H9 (cell line): ENCODE results near the gene PDE12. TPM values are rescaled to one million over a fixed set of nuclear protein-coding genes. Genes with fewer than 3 reads are reported as not detected.

Source experiments
- DNase-seq: peaks from one replicate; pipeline ENCODE4 v3.0.0-alpha.2; 2017
- H2AFZ ChIP-seq: one replicate; pipeline ENCODE4 v1.6.1; 2013; ENCODE audit warnings: mild to moderate bottlenecking, low read length, control low read depth, moderate library complexity
- H2AK5ac ChIP-seq: 2 replicates; pipeline ENCODE4 v1.6.1; 2013; ENCODE audit warnings: low read length, control low read depth, mixed read lengths; ENCODE audit not compliant: insufficient read length
- H2BK120ac ChIP-seq: one replicate; pipeline ENCODE4 v1.6.1; 2013; ENCODE audit warnings: low read depth, mild to moderate bottlenecking, low read length, control low read depth, inconsistent platforms; ENCODE audit not compliant: poor library complexity, severe bottlenecking
- H2BK12ac ChIP-seq: 2 replicates; pipeline ENCODE4 v1.6.1; 2013; ENCODE audit warnings: low read length, control low read depth, mixed read lengths, low read depth; ENCODE audit not compliant: insufficient read length
- H2BK15ac ChIP-seq: 2 replicates; pipeline ENCODE4 v1.6.1; 2013; ENCODE audit warnings: low read depth, low read length, control low read depth
- H2BK20ac ChIP-seq: one replicate; pipeline ENCODE4 v1.6.1; 2013; ENCODE audit warnings: low read depth, mild to moderate bottlenecking, low read length, control low read depth, inconsistent platforms; ENCODE audit not compliant: poor library complexity, severe bottlenecking
- H2BK5ac ChIP-seq: 2 replicates; pipeline ENCODE4 v1.6.1; 2013; ENCODE audit warnings: low read length, control low read depth, mixed read lengths; ENCODE audit not compliant: insufficient read length
- H3K14ac ChIP-seq: 2 replicates; pipeline ENCODE4 v1.6.1; 2013; ENCODE audit warnings: low read length, control low read depth; ENCODE audit not compliant: insufficient read depth
- H3K18ac ChIP-seq: 2 replicates; pipeline ENCODE4 v1.6.1; 2013; ENCODE audit warnings: low read depth, mild to moderate bottlenecking, mixed read lengths, low read length, control low read depth; ENCODE audit not compliant: insufficient read length
- H3K23ac ChIP-seq: 2 replicates; pipeline ENCODE4 v1.6.1; 2013; ENCODE audit warnings: low read length, control low read depth, mixed read lengths, low read depth; ENCODE audit not compliant: insufficient read length
- H3K23me2 ChIP-seq: 2 replicates; pipeline ENCODE4 v1.6.1; 2013; ENCODE audit warnings: low read depth, mild to moderate bottlenecking, mixed read lengths, low read length, control low read depth; ENCODE audit not compliant: insufficient read length, poor library complexity, severe bottlenecking
- H3K27ac ChIP-seq: 2 replicates; pipeline ENCODE4 v1.5.1; 2013; ENCODE audit warnings: low read length, control low read depth, mixed read lengths, low read depth; ENCODE audit not compliant: insufficient read length
- H3K27me3 ChIP-seq: 2 replicates; pipeline ENCODE4 v1.6.1; 2013; ENCODE audit warnings: low read length, control low read depth, inconsistent platforms; ENCODE audit not compliant: insufficient read depth
- H3K4ac ChIP-seq: 2 replicates; pipeline ENCODE4 v1.6.1; 2013; ENCODE audit warnings: low read depth, mild to moderate bottlenecking, control low read depth, inconsistent platforms, low read length, moderate library complexity
- H3K4me1 ChIP-seq: 2 replicates; pipeline ENCODE4 v1.6.1; 2013; ENCODE audit warnings: low read length, control low read depth, inconsistent platforms; ENCODE audit not compliant: insufficient read depth
- H3K4me2 ChIP-seq: 2 replicates; pipeline ENCODE4 v1.6.1; 2013; ENCODE audit warnings: low read length, control low read depth, mixed read lengths; ENCODE audit not compliant: insufficient read length, insufficient read depth
- H3K56ac ChIP-seq: 2 replicates; pipeline ENCODE4 v1.6.1; 2013; ENCODE audit warnings: low read depth, mild to moderate bottlenecking, mixed read lengths, low read length, control low read depth; ENCODE audit not compliant: insufficient read length
- H3K79me1 ChIP-seq: 2 replicates; pipeline ENCODE4 v1.6.1; 2013; ENCODE audit warnings: low read depth, mild to moderate bottlenecking, moderate library complexity, low read length, control low read depth, inconsistent platforms; ENCODE audit not compliant: insufficient read depth, poor library complexity, severe bottlenecking
- H3K79me2 ChIP-seq: 2 replicates; pipeline ENCODE4 v1.6.1; 2013; ENCODE audit warnings: low read length, control low read depth, inconsistent platforms; ENCODE audit not compliant: insufficient read depth
- H3K9ac ChIP-seq: 2 replicates; pipeline ENCODE4 v1.6.1; 2013; ENCODE audit warnings: low read length, control low read depth, mixed read lengths; ENCODE audit not compliant: insufficient read length; ENCODE audit errors: extremely low read depth
- H3K9me3 ChIP-seq: one replicate; pipeline ENCODE4 v1.6.1; 2013; ENCODE audit warnings: low read depth, low read length, inconsistent platforms; ENCODE audit not compliant: control insufficient read depth
- H3T11ph ChIP-seq: one replicate; pipeline ENCODE4 v1.6.1; 2013; ENCODE audit warnings: mild to moderate bottlenecking, low read length, control low read depth, inconsistent platforms
- H4K20me1 ChIP-seq: one replicate; pipeline ENCODE4 v1.6.1; 2013; ENCODE audit not compliant: control insufficient read depth, insufficient read length, insufficient read depth
- H4K5ac ChIP-seq: 2 replicates; pipeline ENCODE4 v1.6.1; 2013; ENCODE audit warnings: low read depth, mild to moderate bottlenecking, mixed read lengths, low read length, control low read depth; ENCODE audit not compliant: insufficient read length
- H4K8ac ChIP-seq: replicated peaks from 2 replicates; pipeline ENCODE4 v1.6.1; 2013; ENCODE audit warnings: low read length, control low read depth, mixed read lengths, low read depth; ENCODE audit not compliant: insufficient read length
- H4K91ac ChIP-seq: 2 replicates; pipeline ENCODE4 v1.6.1; 2013; ENCODE audit warnings: low read depth, mild to moderate bottlenecking, moderate library complexity, mixed read lengths, low read length, control low read depth; ENCODE audit not compliant: insufficient read length
- H3K27ac Mint-ChIP-seq, 3 experiments: 2 replicates in 2 of 3; 3 replicates in 1 of 3; pipeline ENCODE4 v1.8.0; 2020 to 2021; ENCODE audit warnings: mixed read lengths in 3 of 3, mild to moderate bottlenecking in 1 of 3, moderate library complexity in 1 of 3
- H3K27me3 Mint-ChIP-seq: 2 replicates; pipeline ENCODE4 v1.8.0; 2021; ENCODE audit warnings: low read depth, mild to moderate bottlenecking, moderate library complexity, mixed read lengths
- H3K36me3 Mint-ChIP-seq, 3 experiments: 2 replicates in 2 of 3; 3 replicates in 1 of 3; pipeline ENCODE4 v1.8.0; 2020 to 2021; ENCODE audit warnings: low read depth in 3 of 3, mixed read lengths in 3 of 3; ENCODE audit not compliant: insufficient read depth in 1 of 3
- H3K4me1 Mint-ChIP-seq, 2 experiments: 2 replicates each; pipeline ENCODE4 v1.8.0; 2020; ENCODE audit warnings: mixed read lengths in 2 of 2
- H3K4me3 Mint-ChIP-seq, 2 experiments: 2 replicates in 1 of 2; 3 replicates in 1 of 2; pipeline ENCODE4 v1.8.0; 2020 to 2021; ENCODE audit warnings: mild to moderate bottlenecking in 2 of 2, mixed read lengths in 2 of 2, moderate library complexity in 1 of 2
- H3K9me3 Mint-ChIP-seq, 2 experiments: 2 replicates in 1 of 2; 3 replicates in 1 of 2; pipeline ENCODE4 v1.8.0; 2020; ENCODE audit warnings: mild to moderate bottlenecking in 2 of 2, mixed read lengths in 2 of 2, moderate library complexity in 1 of 2
- CTCF ChIP-seq: fragments of 200-600 bp; sonication (generic); conservative IDR thresholded peaks from 3 replicates; pipeline ENCODE4 v1.8.0; 2021; ENCODE audit warnings: antibody characterized with exemption, mild to moderate bottlenecking
- WGBS: extraction: QIAGEN DNeasy Blood & Tissue Kit; methylation state at CpG from one replicate; pipeline ENCODE4 v1.1.7; 2013; ENCODE audit warnings: missing lambda C conversion rate, low lambda C conversion rate, mixed read lengths; ENCODE audit not compliant: insufficient read length; ENCODE audit errors: extremely low coverage; 5-methylcytosine and 5-hydroxymethylcytosine counted together
- total RNA-seq: library from RNA; stranded (reverse); gene quantifications from 2 replicates; pipeline ENCODE4 v1.2.1, GENCODE V29; 2021

PDE12 gene
- total RNA-seq, 1 experiment from 2014 or later: 18.9 TPM

- Histone ChIP-seq H3K14ac (no peak overlapping the region), H2BK5ac (no peak overlapping the region), H3T11ph (no peak overlapping the region), H2BK20ac (no peak overlapping the region), H2AK5ac (no peak overlapping the region), H4K20me1 (no peaks in the 10 kb centered on the region), H3K4ac (no peak overlapping the region), H3K79me2 (peaks cover 49% of the 10 kb centered on the region; the same call in 1 of the 2 replicates), H3K23ac (no peak overlapping the region), H3K9ac (no peak overlapping the region), H4K91ac (no peak overlapping the region), H2BK12ac (no peak overlapping the region), H4K8ac (no peak overlapping the region), H3K4me1 (no peaks in the 10 kb centered on the region), H3K18ac (no peak overlapping the region), H2AFZ (no peak overlapping the region), H3K9me3 (no peaks in the 10 kb centered on the region), H3K23me2 (no peaks in the 10 kb centered on the region), H2BK15ac (no peak overlapping the region), H2BK120ac (no peak overlapping the region), H3K56ac (no peak overlapping the region), H4K5ac (no peak overlapping the region), H3K27ac (no peak overlapping the region), H3K4me2 (no peak overlapping the region), H3K27me3 (no peaks in the 10 kb centered on the region), H3K79me1 (no peaks in the 10 kb centered on the region)
- Mint-ChIP-seq H3K36me3 (peaks cover 5 to 32% (median 25%) of the 10 kb centered on the region in 3 experiments; a peak in 6 of 7 replicates), H3K27me3 (no peaks in the 10 kb centered on the region), H3K4me1 (peaks cover 14 to 16% of the 10 kb centered on the region in 2 experiments), H3K4me3 (no peak overlapping the region), H3K27ac (no peak overlapping the region), H3K9me3 (no peaks in the 10 kb centered on the region; a peak in 1 of 5 replicates)
- TF ChIP-seq CTCF: no peak
- DNase-seq: no peak
- no CpG with 5 or more reads among the region's 6 CpGs for WGBS
Measured at GRCh38 chr3:57592306-57592705, 36.2 kb downstream of the PDE12 start.
